Umbilical cord (tissue), 2 donors: ENCODE data around the gene PALM. TPM values are rescaled to one million over a fixed set of nuclear protein-coding genes. Genes with fewer than 3 reads are reported as not detected.
A peak's percentile ranks its signal among the peaks of the same experiment; 100 is the strongest.

Source experiments
- DNase-seq: peaks from one replicate; pipeline ENCODE4 v3.0.0-alpha.2; 2015; ENCODE audit warnings: low spot score
- total RNA-seq: library from RNA; depleted of rRNA; stranded (reverse); fragments of >200 nt; gene quantifications from one replicate; pipeline ENCODE4 v1.2.3, GENCODE V29; 2014; ENCODE audit warnings: low replicate concordance; ENCODE audit not compliant: insufficient read depth

Gene PALM
- total RNA-seq, 1 donor from 2014 or later = 30.6 TPM

DNA sequence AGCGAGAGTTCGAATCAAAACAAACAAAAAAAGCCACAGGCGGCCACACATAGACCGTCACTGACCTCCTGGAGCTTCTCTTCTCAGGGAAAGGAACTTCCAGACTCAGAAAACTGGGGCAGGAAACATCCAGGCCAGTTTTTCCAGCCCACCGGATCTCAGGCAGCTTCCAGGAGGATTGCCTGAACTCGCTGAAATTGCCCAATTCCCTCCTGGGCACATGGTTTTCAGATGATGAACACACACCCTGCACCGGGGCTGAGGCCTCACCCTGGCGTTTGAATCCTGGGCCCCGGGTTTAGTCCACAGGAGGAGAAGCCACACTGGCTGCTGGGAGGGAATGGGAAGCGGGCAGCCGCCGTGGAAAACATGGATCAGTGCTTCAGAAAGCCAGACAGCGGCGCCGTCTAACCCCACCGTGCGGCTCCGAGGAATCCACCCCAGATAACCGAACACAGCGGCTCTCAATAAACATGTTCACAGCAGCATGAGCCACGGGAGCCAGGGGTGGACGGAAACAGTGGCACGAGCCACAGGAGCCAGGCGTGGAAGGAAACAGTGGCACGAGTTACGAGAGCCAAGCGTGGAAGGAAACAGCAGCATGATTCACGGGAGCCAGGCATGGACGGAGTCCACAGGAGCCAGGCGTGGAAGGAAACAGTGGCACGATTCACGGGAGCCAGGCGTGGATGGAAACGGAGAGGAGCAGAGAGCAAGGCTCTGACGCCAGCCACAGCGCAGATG is 70.3 kb downstream of the PALM start:
- peak; percentile 97 for DNase-seq

DNA sequence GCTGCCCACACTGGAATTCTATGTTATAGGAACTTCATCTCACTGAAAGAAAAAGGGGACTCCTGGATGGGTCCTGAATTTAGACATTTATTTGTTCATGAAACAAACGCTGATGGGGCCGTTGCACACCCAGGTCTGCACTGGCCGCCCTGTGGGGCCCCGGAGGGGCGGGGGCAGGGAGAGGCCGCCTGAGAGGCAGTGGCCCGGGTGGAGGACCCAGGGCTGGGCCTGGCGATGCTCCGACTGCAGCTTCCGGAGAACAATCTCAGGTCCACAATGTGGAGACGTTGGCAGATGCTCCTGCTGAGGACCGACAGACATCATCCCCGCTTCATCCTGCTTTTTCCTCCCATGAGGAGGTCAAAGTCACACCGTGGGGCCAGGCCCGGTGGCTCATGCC is 72.2 kb downstream of the PALM start:
- DNase-seq = no peak

DNA sequence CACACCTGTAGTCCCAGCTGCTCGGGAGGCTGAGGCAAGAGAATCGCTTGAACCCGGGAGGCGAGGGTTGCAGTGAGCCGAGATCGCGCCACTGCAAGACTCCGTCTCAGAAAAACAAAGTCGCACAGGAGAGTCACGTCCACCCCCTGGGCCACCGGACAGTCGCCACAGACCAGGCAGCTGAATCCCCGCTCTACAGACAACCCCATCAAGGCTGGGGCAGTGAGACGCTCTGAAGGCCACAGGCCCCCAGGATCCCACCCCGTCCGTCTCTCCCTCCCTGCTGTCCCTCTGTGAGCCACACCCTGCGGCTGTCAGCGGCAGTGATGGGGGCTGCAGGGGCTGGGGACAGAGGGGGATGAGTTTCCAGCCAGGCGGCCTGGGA is 73.1 kb downstream of the PALM start:
- DNase-seq = no peak

DNA sequence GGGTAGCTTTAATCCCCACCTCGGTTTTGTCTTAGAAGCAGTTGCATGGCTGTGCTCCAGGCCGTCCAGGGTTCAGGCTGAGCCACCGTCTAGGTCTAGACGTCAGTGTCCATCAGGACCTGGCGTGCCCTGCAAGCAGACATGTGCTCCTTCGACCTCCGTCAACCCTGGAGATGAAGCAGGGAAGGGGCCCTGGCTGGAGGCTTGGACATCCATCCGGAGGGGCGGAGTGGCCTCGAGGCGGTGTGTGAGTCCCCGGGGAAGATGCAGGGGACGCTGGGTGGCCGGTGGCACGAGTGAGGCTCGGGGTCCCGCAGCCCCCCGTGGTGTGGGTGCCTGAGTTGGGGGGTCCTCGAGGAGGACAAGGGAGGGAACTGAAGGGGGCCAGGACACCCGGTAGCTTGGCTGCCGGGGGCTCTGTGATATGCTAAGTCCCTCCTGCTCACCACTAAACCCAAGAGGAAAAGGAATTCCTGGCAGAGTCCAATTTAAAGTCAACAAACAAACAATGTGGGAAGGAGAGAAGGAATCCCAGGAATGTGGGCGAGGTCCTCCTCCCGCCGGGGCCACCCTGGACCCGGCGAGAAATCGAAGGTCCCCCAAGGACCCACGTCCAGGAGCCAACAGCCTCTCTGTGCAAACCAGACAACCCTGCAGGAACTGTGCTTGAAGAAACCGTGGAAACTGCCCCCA is 73.6 kb downstream of the PALM start:
- DNase-seq = peak; percentile 44

DNA sequence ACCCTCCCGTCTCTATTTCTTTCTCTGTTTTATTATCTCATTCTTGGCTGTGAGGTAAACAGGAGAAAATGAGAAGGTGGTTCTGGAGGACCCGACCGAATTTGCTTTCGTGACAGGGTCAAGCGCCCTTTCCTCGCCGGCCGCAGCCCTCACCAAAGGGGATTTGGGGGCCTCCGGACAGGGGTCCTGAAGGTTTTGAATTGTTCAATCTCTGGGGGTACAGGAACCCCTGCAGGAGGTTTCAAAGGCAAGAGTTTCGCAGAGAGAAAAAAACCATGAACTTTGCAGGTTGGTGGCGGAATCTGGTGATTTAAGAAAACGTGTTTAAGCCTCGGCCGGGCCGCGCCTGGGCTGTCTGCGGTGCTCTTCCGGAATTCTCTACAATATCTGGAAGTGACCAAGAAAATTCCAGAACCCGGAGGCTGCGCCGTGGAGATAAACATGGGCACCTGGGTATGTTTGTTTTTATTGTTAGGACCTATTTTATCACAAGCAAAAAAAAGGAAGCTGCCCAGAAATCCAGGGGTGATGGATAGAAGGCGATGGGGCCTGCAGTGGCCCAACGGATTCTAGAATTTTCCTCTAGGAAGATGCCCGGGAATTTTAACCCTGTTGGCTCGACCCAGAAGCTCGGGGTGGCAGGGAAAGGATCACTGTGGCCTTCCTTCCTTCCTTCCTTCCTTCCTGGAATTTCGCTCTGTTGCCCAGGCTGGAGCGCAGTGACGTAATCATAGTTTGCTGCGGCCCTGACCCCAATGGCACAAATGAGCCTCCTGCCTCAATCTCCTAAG is 74.3 kb downstream of the PALM start:
- peak; percentile 46 for DNase-seq

DNA sequence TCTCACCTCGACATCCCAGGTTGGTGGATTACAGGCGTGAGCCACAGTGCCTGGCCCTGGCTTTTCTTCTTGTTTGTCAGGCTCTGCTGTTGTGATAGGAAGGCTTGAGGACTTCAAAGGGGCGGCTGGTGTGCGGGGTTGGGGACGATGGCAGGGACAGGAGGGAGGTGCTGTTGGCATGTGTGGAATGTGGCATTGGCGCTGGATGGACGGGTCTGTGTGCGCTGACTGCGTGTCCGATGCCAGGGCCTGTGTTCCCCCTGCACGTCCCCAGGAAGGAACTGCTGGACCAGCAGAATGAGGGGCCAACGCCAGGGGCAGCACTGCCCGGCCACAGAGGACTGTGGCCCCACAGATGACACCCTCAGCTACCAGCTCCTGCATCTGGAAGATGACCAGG is 75.8 kb downstream of the PALM start:
- DNase-seq = no peak

DNA sequence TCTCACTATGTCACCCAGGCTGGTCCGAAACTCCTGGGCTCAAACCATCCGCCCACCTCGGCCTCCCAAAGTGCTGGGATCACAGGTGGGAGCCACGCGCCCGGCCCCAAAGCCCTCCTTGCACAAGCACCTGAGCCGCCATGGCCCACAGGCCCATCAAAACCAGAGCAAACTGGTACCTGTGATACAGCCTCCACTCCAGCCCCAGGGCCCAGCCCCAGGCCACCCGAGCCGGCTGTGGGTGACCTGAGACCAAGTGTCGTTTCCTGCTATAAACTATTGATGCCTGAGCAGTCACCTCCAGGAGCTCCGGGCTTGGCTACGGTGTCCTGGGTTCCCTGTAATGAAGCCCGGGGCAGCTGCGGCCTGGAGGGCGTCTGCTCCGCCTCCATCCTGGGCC is 78.8 kb downstream of the PALM start:
- no peak for DNase-seq

DNA sequence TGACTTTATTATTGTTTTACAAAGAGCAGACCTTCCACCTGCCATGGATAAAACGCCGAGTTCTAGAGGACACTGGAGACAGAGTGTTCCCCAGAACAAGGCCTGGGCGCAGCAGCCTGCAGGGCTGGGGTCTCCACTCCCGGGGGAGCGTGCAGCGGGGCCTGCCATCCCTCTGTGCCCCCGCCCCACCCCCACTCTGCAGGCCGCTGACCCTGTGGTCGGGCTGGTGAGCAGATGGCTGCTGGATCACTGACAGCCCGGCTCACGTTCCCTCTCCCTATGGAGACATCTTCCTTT is 79.9 kb downstream of the PALM start:
- DNase-seq = no peak

DNA sequence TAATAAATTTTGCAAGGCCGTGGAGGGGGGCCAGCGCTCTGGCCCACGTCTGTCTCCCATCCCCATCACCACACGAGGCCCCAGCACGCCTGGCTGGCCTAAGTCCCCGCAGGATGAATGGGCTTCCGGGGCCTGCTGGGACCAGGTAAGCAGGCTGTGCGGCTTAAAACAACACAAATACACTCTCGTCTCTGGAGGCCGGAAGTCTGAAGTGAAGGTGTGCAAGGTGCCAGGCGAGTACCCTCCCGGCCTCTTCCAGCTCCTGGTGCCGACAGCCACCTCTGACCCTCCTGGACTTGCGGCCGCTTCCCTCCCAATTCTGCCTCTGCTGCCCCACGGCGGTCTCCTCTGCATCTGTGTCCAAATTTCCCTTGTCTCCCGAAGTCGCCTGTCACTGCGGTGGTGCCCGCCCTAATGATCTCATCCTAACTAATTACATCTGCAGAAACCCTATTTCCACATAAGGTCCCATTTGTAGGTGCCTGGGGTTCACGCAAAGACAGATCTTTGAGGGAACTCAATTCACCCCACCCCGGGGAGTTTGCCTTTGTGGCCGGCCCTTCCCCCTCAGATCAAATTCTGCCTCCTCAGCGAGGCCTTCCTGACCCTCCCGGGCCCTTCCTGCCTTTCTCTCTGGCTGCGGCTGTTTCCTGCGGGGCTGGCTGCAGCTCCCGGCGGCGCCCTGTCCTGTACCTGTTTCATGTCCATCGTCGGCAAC is 80.4 kb downstream of the PALM start:
- peak; percentile 59 for DNase-seq

DNA sequence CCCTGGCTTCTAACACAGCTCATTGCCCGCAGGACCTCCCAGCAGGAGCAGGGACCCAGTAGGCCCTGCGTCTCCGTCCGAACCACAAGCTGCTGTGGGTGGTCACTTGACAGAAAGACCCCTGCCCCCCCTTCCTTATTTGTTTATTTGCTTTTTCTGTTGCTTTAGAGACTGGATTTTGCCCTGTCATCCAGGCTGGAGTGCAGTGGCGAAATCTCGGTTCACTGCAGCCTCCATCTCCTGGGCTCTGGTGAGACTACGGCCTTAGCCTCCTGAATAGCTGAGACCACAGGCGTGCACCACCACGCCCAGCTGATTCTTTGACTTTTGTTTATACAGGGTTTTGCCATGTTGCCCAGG is 80.9 kb downstream of the PALM start:
- no peak for DNase-seq

DNA sequence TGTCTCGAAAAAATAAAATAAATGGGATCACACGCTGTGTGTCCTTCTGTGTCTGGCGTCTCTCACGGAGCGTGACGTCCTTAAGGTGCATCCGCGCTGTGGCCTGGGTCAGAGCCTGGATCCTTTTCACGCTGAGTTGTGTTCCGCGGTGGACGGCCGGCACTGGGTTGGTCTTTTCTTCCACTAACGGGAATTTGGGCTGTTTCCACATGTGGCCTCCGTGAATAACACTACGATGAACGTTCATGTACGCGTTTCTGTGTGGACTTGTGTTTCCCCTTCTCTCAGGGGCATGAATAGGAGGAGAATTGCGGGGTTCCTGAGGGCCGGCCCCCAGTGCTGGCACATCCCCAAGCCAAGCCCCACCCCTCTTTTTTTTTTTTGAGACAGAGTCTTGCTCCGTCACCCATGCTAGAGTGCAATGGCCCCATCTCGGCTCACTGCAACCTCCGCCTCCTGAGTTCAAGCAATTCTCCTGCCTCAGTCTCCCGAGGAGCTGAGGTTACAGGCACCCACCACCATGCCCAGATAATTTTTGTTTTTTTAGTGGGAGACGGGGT is 82.4 kb downstream of the PALM start:
- no peak for DNase-seq

DNA sequence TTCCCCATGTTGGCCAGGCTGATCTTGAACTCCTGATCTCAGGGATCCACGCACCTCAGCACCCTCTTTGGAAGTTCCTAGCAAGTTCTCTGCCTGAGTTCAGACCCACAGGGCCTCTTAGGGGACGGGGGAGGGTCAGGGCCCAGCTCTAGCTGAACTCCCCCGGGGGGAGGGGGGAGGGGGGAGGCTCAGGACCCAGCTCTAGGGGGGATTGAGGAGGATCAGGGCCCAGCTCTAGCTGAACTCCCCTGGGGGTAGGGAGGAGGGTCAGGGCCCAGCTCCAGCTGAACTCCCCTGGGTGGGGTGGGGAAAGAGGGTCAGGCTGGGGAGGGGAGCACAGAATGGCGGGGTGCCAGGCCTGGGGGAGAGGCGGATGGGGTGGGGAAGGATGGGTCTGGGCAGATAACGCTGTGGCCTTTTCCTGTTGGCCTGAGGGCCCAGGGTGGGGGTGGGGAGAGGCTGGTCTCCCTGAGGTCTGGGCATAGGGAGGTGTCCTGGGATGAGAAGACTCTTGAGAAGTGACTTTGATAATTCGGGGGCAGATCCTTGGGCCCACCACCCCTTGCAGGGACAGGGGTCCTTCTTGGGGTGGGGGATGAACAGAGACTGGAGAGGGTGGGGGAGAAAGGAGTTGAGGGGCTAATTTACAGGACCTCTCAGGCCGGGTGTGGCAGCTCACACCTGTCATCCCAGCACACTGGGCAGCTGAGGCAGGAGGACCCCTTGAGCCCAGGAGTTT is 83.0 kb downstream of the PALM start:
- DNase-seq = peak; percentile 35

DNA sequence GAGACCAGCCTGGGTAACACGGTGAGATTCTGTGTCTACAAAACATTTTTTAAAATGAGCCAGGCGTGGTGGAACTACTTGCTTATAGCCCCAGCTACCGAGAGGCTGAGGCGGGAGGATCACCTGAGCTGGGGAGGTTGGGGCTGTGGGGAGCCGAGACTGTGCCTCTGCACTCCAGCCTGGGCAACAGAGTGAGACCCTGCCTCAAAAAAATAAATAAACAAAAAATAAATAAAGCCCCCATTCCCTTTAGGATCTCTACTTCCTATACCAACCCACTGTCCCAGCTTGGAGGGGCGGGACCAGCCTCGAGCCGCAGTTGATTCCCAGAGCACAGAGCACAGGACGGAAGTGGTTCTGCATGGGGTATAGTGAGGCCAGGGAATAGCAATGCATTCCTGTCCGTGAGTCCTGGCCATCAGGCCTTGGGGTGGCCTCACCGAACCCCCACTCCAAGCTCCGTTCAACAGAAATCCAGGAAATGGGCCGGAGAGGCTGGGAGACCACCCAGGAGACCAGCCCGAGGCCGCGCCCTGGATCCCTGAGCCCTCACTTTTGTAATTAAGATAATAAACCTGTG is 83.7 kb downstream of the PALM start:
- no peak for DNase-seq

DNA sequence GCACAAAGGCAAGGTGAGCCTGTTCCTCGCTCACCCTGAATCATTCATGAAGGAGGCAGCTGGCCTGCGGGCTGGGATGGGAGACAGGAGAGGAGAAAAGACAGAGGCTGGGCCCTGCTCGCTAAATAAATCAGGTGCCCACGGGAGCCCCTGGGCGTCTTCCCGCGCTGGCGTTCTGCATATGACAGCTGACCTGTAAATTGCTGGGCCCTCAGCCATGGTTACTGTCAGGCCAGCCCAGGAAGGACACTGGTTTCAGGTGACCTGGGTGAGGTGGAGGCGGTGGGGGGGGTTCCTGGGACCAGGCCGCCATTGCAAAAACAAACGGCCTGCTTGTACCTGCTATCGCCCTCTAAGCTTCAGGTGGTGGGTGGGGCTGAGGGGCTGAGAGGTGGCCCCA is 85.1 kb downstream of the PALM start:
- no peak for DNase-seq

DNA sequence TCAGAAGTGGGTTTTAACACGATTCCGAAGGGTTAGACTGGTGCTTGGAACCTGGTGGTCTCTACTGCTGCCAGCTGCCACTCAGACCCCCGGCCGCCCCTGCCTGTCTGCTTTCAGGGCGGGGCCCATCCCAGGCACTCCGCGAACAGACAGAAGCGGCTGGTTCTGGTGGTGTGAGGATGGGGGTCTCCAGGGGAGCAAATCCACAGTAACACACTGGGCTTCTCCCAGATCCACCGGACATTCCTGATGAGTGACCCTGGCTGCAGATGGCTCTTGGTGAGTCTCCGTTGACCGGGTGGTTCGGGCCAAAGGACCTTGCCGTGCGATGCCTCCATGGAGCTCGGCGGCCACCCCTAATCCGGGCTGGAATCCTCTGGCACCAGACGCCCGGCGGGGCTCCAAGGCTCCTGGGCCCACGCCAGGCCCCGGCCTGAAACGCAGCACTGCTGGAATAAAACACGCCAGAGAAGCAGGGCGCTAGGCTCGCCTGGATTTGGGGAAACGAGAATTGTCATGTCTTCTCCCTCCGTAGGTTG is 86.4 kb downstream of the PALM start:
- DNase-seq = no peak

DNA sequence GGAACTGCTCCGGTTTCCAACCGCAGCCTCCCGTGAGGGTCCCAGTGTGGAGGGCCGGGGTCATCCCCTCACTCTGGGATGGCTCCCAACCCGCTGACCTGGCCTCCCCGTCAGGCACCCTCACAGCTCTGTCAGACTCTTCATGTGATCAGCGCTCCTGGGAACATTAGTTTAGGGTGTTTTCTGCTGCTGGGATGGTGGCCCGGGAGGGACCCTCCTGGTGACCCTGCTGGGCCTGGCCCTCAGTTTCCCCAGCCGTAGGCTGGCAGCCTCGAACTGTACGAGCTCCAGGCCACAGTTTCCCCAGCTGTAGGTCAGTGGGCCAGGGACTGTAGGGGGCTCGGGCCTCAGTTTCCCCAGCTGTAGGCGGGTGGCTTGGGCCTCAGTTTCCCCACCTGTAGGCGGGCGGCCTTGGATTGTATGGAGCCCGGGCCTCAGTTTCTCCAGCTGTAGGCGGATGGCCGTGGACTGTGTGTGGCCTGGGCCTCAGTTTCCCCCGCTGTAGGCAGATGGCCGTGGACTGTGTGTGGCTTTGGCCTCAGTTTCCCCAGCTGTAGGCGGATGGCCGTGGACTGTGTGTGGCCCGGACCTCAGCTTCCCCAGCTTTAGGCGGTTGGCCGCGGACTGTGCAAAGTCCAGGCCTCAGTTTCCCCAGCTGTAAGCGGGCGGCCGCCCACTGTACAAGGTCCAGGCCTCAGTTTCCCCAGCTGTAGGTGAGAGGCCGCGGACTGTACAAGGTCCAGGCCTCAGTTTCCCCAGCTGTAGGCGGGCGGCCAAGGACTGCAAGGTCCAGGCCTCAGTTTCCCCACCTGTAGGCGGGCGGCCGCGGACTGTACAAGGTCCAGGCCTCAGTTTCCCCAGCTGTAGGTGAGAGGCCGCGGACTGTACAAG is 87.2 kb downstream of the PALM start:
- no peak for DNase-seq

DNA sequence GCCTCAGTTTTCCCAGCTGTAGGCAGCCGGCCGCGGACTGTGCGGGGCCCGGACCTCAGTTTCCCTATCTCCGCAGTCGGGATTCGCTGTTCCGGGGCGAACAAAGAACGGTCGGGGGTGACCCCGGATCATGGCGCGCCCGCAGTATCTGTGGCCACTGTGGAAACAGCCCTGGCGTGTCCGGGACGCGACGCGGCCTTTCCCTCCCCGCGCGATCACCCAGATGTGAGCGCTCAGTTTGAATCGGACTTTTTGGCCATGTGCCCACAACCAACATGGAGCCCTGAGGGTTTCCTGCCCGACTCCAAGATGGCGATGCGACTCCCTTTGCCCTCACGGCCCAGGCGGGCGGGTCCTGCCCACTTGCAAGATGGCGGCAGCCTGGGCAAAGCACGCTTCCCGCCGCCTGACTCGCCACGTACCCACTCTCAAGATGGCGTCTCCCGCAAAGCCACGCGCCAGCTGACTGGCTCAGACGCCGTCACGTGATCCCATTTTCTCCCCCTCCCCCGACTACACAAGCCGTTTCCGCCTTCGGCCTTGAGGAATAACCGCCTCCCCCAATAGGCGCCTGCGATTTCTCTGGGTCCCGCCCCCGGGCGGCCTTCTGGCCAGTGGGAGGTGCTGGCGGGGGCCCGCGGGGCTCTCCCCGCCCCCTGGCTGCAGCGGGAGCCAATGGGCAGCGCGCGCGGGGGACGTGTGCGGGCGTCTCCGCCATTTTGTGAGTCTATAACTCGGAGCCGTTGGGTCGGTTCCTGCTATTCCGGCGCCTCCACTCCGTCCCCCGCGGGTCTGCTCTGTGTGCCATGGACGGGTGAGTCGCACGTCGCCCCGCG is 88.2 kb downstream of the PALM start, which contains the start of gene PTBP1:
Gene PTBP1, plus strand, starts transcription at position 761 of the 836 bp plus-strand sequence. Its CDS starts 46 bp downstream, at position 807.
- DNase-seq = peak; percentile 100
